Stimulated activated naive CD8-positive, alpha-beta T cell treated with anti-CD3 and anti-CD28 coated beads, Interleukin-15, Interleukin-2, amounts not matched to agents 100 ng/mL and 50 ng/mL, for 24 hours (primary cell): Measurements from ENCODE around the gene UBE2H.
"Not testable (repeated sequence)": the region's sequence is repeated elsewhere in the genome, so short reads cannot be mapped to it uniquely, and the experiment has no call there.

Experiments
- H3K27ac Mint-ChIP-seq: one replicate; pipeline ENCODE4 v1.8.0; 2021; ENCODE audit warnings: mild to moderate bottlenecking, mixed read lengths
- H3K27me3 Mint-ChIP-seq: one replicate; pipeline ENCODE4 v1.8.0; 2021; ENCODE audit warnings: mixed read lengths
- H3K36me3 Mint-ChIP-seq: one replicate; pipeline ENCODE4 v1.8.0; 2021; ENCODE audit warnings: low read depth, mixed read lengths
- H3K4me1 Mint-ChIP-seq: one replicate; pipeline ENCODE4 v1.8.0; 2021; ENCODE audit warnings: low read depth, mixed read lengths
- H3K4me3 Mint-ChIP-seq: one replicate; pipeline ENCODE4 v1.8.0; 2021; ENCODE audit warnings: mild to moderate bottlenecking, mixed read lengths
- H3K9me3 Mint-ChIP-seq: one replicate; pipeline ENCODE4 v1.8.0; 2021; ENCODE audit warnings: mixed read lengths

Gene UBE2H

DNA sequence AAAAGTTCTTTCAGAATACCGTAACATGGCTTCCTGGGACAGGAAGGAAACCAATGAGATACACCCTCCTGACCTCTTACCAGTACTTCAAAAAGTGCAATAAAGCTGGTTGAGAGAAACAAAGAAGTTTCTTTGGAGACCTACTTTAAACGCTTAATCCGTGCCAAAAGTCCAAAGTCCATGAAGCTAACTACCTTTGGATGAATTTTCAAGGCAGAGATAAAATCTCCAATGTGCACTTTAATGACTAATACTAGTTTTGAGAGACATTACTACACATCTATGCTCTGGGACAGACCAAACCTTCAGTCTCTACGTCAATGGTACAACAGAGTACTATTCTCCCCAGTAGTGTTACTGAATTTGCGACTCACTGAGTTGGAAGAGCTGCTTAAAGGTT, 46.1 kb downstream of the UBE2H start:
- Mint-ChIP-seq H3K27me3 (no peaks in the 10 kb centered on the region), H3K4me3 (no peak overlapping the region), H3K27ac (peak overlapping the region; percentile 49), H3K36me3 (peaks cover 20% of the 10 kb centered on the region), H3K9me3 (peaks cover 8% of the 10 kb centered on the region), H3K4me1 (peaks cover 66% of the 10 kb centered on the region)

GRCh38 chr7:129903935-129904334, 48.8 kb downstream of the UBE2H start:
- no peaks in the 10 kb centered on the region for H3K27me3 Mint-ChIP-seq
- H3K9me3 Mint-ChIP-seq, result peaks cover 8% of the 10 kb centered on the region
- peaks cover 68% of the 10 kb centered on the region for H3K4me1 Mint-ChIP-seq
- peaks cover 25% of the 10 kb centered on the region for H3K36me3 Mint-ChIP-seq
- no peak overlapping the region for H3K27ac Mint-ChIP-seq
- no peak overlapping the region for H3K4me3 Mint-ChIP-seq

GRCh38 chr7:129902788-129903422, 49.9 kb downstream of the UBE2H start:
- no peak overlapping the region for H3K4me3 Mint-ChIP-seq
- peaks cover 68% of the 10 kb centered on the region for H3K4me1 Mint-ChIP-seq
- H3K36me3 Mint-ChIP-seq, result peaks cover 25% of the 10 kb centered on the region
- H3K27me3 Mint-ChIP-seq, result no peaks in the 10 kb centered on the region
- H3K9me3 Mint-ChIP-seq, result peaks cover 8% of the 10 kb centered on the region
- H3K27ac Mint-ChIP-seq, result no peak overlapping the region

DNA sequence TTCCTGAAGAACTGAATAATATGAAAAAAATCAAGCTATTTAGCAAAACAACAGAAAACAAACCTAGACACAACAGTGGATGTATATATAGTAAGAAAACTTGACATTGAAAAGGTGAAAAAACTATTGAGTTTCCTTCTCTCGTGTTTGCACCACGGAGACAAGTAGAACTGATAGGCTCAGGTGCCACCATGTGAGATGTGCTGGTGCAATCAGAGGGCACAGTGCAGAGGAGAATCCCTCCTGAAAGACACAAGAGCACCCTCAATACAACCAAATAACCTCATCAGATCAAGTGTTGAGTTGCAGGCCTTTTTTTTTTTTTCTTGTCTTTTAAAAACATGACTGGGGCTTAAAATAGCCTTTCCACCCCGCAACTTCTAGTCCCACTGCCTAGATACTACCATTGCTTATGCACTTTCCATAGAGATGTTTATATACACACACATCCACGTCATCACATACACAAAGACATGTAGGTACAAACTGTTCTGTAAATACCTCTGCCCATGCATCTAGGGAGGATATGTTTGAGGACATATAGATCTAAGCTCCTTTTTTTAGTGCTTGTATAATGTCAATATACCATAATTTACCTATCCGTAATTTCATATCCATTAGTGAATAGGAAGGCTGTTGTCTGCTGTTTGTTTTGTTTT, 54.1 kb downstream of the UBE2H start:
- no peaks in the 10 kb centered on the region for H3K27me3 Mint-ChIP-seq
- no peak overlapping the region for H3K27ac Mint-ChIP-seq
- peaks cover 16% of the 10 kb centered on the region for H3K36me3 Mint-ChIP-seq
- no peaks in the 10 kb centered on the region for H3K9me3 Mint-ChIP-seq
- no peak overlapping the region for H3K4me3 Mint-ChIP-seq
- peaks cover 48% of the 10 kb centered on the region for H3K4me1 Mint-ChIP-seq

DNA sequence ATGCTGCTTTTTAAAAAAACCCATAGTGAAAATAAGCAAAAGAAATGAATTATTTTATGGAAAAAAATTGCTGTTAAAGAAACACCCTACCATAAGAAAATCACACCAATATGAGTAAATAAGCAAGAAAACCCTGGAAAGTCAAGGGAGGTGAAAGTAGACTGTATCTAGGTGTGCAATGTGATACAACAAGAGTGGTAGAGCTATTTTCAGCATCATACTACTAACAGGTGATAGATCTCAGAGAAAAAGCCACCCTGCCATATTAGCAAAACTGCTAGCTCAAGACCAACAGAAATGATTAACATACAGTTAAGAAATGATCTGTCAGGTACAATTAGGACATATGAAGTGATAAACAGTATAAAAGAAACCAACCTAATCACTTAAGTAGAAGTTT, 54.8 kb downstream of the UBE2H start:
- Mint-ChIP-seq H3K27ac (no peak overlapping the region), H3K27me3 (no peaks in the 10 kb centered on the region), H3K36me3 (peaks cover 16% of the 10 kb centered on the region), H3K4me3 (no peak overlapping the region), H3K9me3 (no peaks in the 10 kb centered on the region), H3K4me1 (peaks cover 44% of the 10 kb centered on the region)

GRCh38 chr7:129896568-129897382, 56.0 kb downstream of the UBE2H start:
- Mint-ChIP-seq H3K27ac (no peak overlapping the region), H3K4me3 (no peak overlapping the region), H3K9me3 (no peaks in the 10 kb centered on the region), H3K36me3 (peaks cover 15% of the 10 kb centered on the region), H3K4me1 (peaks cover 40% of the 10 kb centered on the region), H3K27me3 (no peaks in the 10 kb centered on the region)

- H3K4me1 Mint-ChIP-seq, result peaks cover 33% of the 10 kb centered on the region
- H3K27me3 Mint-ChIP-seq, H3K9me3 Mint-ChIP-seq, H3K27ac Mint-ChIP-seq, H3K36me3 Mint-ChIP-seq, H3K4me3 Mint-ChIP-seq: not testable (repeated sequence)
Measured at GRCh38 chr7:129894184-129894583, 58.6 kb downstream of the UBE2H start.

DNA sequence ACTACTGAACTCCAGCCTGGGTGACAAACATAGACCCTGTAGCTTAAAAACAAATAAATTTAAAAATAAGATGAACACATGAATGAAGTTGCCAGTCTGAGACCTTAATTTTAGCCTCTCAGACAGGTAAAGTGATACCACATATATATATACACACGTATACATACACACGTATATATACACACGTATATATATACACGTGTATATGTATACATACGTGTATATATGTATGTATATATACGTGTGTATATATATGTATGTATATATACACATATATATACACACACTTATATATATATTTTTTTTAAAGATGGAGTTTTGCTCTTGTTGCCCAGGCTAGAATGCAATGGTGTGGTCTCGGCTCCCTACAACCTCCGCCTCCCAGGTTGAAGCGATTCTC, 62.7 kb downstream of the UBE2H start:
- no peak overlapping the region for H3K4me3 Mint-ChIP-seq

DNA sequence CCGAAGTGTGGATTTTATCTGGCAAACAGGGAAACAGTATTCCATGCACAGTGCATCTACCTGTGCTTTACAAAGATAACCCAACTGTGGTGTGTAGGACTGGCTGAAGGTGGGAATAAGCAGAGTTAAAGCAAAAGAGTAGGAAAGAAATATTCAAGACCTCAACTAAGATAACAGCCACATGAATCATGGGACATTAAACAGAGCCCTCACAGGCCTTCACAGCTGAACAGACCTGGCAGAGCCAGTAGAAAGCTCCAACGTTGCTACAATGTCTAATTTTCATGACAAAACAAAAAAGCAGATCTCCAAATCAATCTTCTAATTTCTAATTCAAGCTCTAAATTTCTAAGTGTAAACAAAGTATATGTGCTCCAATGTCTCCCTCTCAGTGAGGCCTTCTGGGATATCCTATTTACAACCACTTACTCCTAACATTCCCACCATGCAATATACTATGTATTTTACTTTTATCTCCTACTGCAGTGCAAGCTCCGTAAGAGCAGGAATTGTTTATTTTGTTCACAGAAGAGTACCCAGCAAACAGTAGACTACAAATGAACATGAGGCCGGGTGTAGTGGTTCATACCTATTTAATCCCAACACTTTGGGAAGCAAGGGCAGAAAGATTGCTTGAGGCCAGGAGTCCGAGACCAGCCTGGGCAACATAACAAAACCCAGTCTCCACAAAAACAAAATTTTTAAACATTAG, 63.5 kb downstream of the UBE2H start:
- no peaks in the 10 kb centered on the region for H3K27me3 Mint-ChIP-seq
- no peaks in the 10 kb centered on the region for H3K36me3 Mint-ChIP-seq
- no peak overlapping the region for H3K27ac Mint-ChIP-seq
- no peak overlapping the region for H3K4me3 Mint-ChIP-seq
- no peaks in the 10 kb centered on the region for H3K4me1 Mint-ChIP-seq
- H3K9me3 Mint-ChIP-seq, result no peaks in the 10 kb centered on the region

More for the DNA sequence above, 62.7 kb downstream of the UBE2H start:
- no peaks in the 10 kb centered on the region for H3K9me3 Mint-ChIP-seq
- H3K27me3 Mint-ChIP-seq, result no peaks in the 10 kb centered on the region
- H3K36me3 Mint-ChIP-seq, result peaks cover 2% of the 10 kb centered on the region
- peaks cover 2% of the 10 kb centered on the region for H3K4me1 Mint-ChIP-seq
- no peak overlapping the region for H3K27ac Mint-ChIP-seq

DNA sequence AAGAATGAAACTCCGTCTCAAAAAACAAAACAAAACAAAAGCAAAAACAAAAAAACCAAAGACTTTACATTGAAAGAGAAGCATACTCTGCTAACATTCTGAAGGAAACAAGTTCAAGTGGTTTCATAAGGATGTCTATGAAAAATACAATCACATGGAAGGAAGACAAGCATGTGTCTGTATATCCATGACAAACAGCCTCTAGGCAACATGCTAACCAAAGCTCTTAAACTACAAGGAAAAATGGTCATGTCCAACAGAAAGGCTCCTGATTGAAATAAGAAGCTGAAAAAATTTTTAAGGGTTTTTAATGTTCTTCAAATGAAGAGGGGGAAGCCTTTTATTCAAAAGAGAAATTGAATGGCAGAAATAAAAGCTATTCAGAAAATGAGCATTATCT, 64.9 kb downstream of the UBE2H start:
- Mint-ChIP-seq H3K4me3 (no peak overlapping the region), H3K36me3 (no peaks in the 10 kb centered on the region), H3K4me1 (no peaks in the 10 kb centered on the region), H3K27ac (no peak overlapping the region), H3K9me3 (no peaks in the 10 kb centered on the region), H3K27me3 (no peaks in the 10 kb centered on the region)

- no peak overlapping the region for H3K27ac Mint-ChIP-seq
- H3K27me3 Mint-ChIP-seq, result no peaks in the 10 kb centered on the region
- no peak overlapping the region for H3K4me3 Mint-ChIP-seq
- H3K36me3 Mint-ChIP-seq, result no peaks in the 10 kb centered on the region
- H3K4me1 Mint-ChIP-seq, result no peaks in the 10 kb centered on the region
- H3K9me3 Mint-ChIP-seq, result no peaks in the 10 kb centered on the region
Measured at GRCh38 chr7:129886818-129887186, 66.0 kb downstream of the UBE2H start.

GRCh38 chr7:129886167-129886817, 66.5 kb downstream of the UBE2H start:
- no peak overlapping the region for H3K27ac Mint-ChIP-seq
- H3K36me3 Mint-ChIP-seq, result no peaks in the 10 kb centered on the region
- H3K9me3 Mint-ChIP-seq, result no peaks in the 10 kb centered on the region
- H3K4me1 Mint-ChIP-seq, result no peaks in the 10 kb centered on the region
- no peaks in the 10 kb centered on the region for H3K27me3 Mint-ChIP-seq
- no peak overlapping the region for H3K4me3 Mint-ChIP-seq

DNA sequence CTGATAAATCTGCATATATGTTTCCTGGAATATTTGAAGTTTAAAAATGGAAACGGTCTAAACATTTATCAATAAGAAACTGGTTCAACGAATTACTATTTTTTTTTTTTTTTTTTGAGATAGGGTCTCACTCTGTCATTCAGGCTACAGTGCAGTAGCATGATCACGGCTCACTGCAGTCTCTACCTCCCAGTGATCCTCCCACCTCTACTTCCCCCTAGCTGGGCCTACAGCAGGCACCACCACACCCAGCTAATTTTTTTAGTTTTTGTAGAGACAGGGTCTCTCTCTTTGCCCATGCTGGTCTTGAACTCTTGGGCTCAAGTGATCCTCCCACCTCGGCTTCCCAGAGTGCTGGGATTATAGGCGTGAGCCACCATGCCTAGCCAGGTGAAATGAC, 68.3 kb downstream of the UBE2H start:
- no peaks in the 10 kb centered on the region for H3K27me3 Mint-ChIP-seq
- no peak overlapping the region for H3K4me3 Mint-ChIP-seq
- no peak overlapping the region for H3K27ac Mint-ChIP-seq
- H3K36me3 Mint-ChIP-seq, result peaks cover 5% of the 10 kb centered on the region
- H3K9me3 Mint-ChIP-seq, result no peaks in the 10 kb centered on the region
- peaks cover 10% of the 10 kb centered on the region for H3K4me1 Mint-ChIP-seq

GRCh38 chr7:129883151-129883550, 69.6 kb downstream of the UBE2H start:
- Mint-ChIP-seq H3K27me3 (no peaks in the 10 kb centered on the region), H3K9me3 (no peaks in the 10 kb centered on the region), H3K36me3 (peaks cover 13% of the 10 kb centered on the region), H3K4me1 (peaks cover 18% of the 10 kb centered on the region), H3K27ac (no peak overlapping the region), H3K4me3 (no peak overlapping the region)
